D341Med (cell line): ENCODE results near the gene SLC16A13.
A peak's percentile ranks its signal among the peaks of the same experiment; 100 is the strongest.

Source experiments
- DNase-seq: peaks from one replicate; pipeline ENCODE4 v3.0.0; 2012; ENCODE audit warnings: low spot score

Gene SLC16A13

DNA sequence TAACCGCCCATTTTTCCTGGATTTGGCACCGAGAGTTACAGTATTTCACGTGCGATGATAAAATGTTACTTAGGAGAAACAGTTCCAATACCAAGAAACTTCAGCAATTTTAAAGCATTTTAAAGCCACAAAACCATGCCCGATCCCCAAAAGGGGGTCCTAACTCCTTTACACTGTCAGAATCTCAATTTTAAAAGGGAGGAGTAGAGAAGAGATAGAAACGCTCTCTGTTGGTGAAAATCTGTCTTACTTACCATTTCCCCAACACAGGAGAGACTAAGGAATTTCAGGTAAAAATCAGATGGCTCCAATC lies 23.9 kb upstream of the SLC16A13 start:
- no peak for DNase-seq

- peak; percentile 88 for DNase-seq
These were observed 21.4 kb upstream of the SLC16A13 start for GRCh38 chr17:7014261-7014994.

- no peak for DNase-seq
These were observed 20.5 kb upstream of the SLC16A13 start for GRCh38 chr17:7014995-7015958.

DNA sequence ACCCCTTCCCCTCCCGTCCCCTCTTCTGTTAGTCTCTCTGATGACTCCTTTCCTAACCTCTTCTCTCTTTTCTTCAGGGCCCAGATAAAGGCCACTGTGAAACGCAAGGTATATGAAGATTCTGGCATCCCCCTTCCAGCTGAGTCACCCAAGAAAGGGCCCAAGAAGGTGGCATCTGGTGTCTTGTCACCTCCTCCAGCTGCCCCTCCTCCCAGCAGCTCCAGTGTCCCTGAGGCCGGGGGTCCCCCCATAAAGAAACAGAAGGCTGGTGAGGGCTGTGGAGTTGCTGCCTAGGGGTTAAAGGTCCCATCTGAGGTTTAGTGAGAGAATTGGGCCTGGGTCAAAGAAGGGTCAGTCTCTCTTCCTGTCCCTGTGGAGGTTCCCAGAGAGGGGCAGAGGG lies 19.4 kb upstream of the SLC16A13 start:
- DNase-seq = no peak

DNA sequence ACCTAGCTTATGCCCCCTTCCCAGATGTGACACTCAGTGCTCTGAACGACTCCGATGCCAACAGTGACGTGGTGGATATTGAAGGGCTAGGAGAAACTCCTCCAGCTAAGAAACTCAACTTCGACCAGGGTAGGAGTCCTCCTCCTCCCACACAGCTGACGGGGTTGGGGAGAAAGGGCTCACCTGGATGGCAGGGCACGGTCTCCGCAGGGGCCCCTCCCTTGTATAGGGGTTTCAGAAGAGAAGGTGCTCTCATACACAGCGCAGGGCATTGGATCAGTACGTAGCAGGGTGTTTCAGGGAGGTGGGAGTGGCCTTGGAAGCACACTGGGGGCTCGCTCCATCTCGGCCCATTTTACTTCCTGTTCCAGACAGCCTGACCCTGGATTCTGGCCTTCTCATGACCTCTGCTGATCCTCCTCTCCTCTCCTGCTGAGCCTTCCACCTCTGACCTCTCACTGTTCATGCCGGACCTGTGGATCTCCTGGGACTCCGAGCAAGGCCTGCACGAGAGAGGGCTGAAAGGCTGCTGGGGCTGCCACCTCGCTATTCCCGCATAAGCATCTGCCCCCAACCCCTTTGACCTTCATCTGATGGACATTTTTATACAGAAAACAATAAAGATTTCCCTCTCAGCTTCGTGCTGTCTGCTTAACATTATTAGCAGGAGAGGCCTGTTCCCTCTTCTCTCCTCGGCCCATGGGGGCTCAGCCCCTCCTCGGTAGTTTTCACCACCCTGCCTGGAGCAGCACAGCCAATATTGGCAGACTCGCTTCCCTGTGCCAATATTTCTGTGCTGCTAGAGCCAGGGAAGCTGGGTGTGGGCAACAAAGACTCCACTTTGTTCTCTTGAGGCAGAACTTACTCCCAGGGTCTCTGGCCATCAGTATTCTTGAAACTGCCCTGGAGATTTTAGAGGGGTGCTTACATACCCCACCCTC lies 18.7 kb upstream of the SLC16A13 start:
- no peak for DNase-seq

DNA sequence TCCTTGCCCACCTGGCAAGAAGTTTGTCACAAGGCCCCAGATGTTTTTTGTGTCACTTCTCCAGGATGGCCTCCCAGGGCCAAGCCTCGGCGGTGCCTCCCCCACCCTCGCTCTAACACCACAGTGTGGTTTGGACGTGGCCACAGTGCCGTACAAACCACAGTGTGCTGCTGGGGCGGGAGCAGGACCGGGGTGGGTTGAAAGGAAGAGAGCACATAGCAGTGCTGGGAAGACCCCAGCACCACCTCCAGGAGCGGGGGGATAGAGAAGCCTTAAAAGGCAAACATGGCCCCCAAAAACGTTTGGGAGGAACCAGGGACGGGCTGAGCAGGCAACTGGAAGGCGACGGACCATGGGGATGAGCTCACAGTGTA lies 18.0 kb upstream of the SLC16A13 start:
- DNase-seq = no peak

DNA sequence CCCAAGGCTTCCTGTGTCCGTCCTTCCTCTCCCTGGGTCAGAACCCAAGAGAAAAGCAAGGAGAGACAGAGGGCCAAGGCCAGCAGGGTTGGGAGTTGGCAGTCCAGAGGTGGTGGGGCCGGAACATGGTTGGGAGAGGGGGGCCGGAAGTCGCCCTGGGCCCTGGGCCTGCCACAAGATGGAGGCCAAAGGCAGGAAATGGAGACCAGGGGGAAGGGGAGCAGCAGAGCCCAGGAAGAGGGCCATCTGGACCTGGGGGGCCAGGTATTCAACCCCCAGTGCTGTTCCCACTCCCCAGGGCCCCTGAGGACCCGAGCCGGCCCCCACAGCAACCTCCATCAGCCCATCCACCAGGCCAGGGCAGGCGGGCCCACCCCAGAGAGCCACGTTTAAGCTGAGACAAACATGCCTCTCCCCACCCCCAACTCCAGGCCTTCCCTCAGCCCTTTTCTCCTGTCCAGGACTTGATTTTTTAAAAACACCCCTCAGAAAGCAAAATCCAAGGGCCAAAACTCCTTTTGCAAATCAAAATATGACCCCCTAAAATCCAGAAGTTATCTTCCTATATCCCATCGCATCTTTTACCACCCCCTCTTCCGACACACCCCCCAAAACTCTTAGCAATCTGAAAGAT lies 17.4 kb upstream of the SLC16A13 start:
- no peak for DNase-seq

- no peak for DNase-seq
These were observed 16.4 kb upstream of the SLC16A13 start for GRCh38 chr17:7019367-7019766.

DNA sequence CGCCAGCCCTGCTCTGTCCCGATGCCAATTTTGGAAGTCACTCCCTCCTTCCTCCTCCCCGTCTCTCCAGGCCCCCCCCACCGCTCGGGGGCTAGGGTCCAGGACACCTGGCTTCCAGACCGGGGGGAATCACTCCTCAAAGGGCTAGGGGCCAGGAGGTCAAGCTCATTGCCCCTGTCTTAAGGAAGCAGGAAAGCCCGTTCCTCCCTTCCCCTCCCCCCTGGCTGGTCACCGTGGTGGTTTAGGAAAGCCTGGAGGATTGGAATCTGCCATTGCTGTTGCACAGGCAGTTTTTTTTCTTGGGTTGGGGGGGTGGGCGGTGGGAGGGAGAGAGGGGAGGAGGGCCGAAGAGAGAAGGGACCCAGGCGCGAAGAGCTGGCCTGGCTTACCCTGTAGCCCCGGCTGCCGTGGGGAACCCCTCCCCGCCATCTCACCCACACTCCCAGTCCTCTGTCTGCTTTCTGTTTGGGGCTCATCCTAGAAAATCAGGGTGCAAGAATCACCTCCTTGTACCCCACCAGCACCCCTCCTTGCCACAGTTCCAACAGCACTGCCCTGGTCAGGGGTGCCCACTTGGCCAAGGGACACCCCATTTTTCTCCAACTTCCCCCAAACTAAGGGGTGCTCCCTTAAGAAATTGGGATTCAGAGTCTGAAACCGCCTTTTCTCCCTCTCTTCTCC lies 15.8 kb upstream of the SLC16A13 start:
- peak; percentile 37 for DNase-seq

GRCh38 chr17:7020894-7021664 lies 14.7 kb upstream of the SLC16A13 start:
- no peak for DNase-seq

DNA sequence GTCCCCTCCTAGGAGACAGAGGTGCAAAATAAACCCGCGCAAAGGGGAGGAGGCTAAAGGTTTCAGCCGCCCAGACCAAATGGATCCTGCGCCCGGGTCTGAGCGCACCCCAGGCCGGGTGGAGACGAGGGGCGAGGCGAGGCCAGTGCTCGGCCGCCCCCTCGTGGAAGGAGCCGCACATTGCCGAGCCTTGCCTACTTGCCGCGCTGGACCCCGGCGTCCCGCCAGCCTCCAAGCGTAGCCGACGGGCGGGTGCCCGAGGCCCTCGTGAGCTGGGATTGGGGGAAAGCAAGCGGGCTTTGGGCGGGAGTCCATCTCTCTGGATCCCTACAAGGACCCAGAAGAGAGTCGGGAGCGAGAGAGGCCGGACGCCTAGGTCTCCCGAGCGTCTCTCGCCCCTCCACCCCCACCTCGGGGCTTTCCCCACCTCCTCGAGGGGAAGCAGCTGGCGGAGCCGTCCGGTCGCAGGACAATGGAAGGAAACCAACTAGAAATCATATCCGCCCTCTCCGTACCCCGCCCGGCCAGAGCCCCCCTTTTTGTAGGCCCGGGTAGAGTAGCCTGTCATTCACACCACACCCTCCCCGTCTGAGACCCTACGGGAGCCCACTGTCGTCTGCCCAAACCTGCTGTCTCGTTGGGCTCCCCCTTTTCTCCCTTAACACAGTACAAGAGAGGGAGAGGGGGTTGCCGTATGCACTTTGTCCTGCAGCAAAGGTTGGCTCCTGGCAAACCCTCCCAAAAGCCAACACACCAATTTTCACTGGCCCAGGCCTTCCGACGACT lies 13.6 kb upstream of the SLC16A13 start:
- DNase-seq = peak; percentile 87

GRCh38 chr17:7022781-7023571 lies 12.8 kb upstream of the SLC16A13 start, which contains the start of gene BCL6B:
TSS of gene BCL6B (plus strand) at chr17:7023050. CDS start at chr17:7023672, 622 bp downstream.
- DNase-seq = no peak

DNA sequence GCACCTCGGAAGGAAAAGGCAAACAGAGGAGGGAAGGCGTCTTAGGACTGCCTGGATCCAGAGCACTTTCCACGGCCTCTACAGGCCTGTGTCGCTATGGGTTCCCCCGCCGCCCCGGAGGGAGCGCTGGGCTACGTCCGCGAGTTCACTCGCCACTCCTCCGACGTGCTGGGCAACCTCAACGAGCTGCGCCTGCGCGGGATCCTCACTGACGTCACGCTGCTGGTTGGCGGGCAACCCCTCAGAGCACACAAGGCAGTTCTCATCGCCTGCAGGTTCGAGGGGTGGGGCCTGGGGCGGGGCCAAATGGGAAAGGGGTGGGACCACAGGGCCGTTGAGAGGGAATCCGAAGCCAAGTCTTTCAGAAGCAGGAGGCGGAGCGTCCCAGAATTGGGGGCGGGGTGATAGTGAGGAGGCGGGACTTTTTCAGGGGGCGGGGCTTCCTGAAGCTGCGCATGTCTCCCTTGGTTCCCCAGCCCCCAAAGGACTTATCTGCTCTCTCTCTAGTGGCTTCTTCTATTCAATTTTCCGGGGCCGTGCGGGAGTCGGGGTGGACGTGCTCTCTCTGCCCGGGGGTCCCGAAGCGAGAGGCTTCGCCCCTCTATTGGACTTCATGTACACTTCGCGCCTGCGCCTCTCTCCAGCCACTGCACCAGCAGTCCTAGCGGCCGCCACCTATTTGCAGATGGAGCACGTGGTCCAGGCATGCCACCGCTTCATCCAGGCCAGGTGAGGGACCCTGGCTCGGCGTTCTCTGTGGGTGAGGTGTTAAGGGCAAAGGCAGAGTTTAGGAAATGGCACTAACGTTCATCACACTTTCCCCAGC lies 12.0 kb upstream of the SLC16A13 start:
- DNase-seq = no peak

GRCh38 chr17:7024402-7024785 lies 11.4 kb upstream of the SLC16A13 start:
- DNase-seq = no peak

DNA sequence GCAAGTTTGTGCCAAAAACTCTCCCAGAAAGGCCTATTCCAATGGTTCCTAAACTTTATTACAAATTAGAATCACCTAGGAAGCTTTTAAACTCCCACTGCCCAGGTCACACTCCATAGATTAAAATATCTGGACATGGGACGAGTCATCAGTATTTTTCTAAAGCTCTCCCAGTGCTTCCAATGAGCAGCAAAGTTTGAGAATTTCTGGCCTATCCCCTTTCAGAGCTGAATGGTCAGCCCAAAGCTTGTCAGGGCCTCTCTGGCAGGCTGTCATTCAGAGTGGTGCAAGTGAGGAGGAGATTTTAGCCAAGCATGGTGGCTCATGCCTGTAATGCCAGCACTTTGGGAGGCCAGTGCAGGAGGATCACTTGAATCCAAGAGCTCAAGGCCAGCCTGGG lies 10.6 kb upstream of the SLC16A13 start:
- DNase-seq = no peak

GRCh38 chr17:7026471-7027115 lies 9.2 kb upstream of the SLC16A13 start:
- DNase-seq = no peak

DNA sequence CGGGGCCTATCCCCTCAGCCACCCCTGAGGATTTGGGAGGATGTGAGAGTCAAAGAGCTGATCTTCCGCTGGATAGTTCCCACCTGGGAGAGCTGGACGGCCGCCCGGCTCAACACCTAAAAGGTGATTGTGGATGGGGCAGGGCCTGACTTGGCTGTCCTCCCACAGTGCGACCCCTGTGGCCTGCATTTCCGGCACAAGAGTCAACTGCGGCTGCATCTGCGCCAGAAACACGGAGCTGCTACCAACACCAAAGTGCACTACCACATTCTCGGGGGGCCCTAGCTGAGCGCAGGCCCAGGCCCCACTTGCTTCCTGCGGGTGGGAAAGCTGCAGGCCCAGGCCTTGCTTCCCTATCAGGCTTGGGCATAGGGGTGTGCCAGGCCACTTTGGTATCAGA lies 8.5 kb upstream of the SLC16A13 start:
- no peak for DNase-seq
